Rectal smooth muscle tissue (tissue), 1 donor: Measurements from ENCODE around the gene TMEM183A.
A peak's percentile ranks its signal among the peaks of the same experiment; 100 is the strongest.

Experiments
- H3K27ac ChIP-seq: one replicate; pipeline ENCODE4 v1.7.0; 2013; ENCODE audit warnings: low read depth, low read length, inconsistent platforms
- H3K27me3 ChIP-seq: one replicate; pipeline ENCODE4 v1.7.0; 2013; ENCODE audit warnings: low read length; ENCODE audit not compliant: control insufficient read depth, insufficient read depth
- H3K36me3 ChIP-seq: one replicate; pipeline ENCODE4 v1.7.0; 2013; ENCODE audit warnings: low read length; ENCODE audit not compliant: control insufficient read depth, insufficient read depth
- H3K4me1 ChIP-seq: one replicate; pipeline ENCODE4 v1.7.0; 2013; ENCODE audit warnings: low read length; ENCODE audit not compliant: control insufficient read depth, insufficient read depth
- H3K4me3 ChIP-seq: one replicate; pipeline ENCODE4 v1.7.0; 2013; ENCODE audit warnings: low read length
- H3K9ac ChIP-seq: one replicate; pipeline ENCODE4 v1.7.0; 2013; ENCODE audit warnings: low read length

The TMEM183A gene

GRCh38 chr1:203026666-203027663, 19.8 kb downstream of the TMEM183A start:
- Histone ChIP-seq H3K4me1 (peaks cover 5% of the 10 kb centered on the region), H3K4me3 (peak overlapping the region; percentile 87), H3K27ac (no peak overlapping the region), H3K27me3 (peaks cover 3% of the 10 kb centered on the region), H3K36me3 (peaks cover 3% of the 10 kb centered on the region), H3K9ac (peak overlapping the region; percentile 27)

- Histone ChIP-seq H3K4me1 (peaks cover 5% of the 10 kb centered on the region), H3K9ac (no peak overlapping the region), H3K27ac (no peak overlapping the region), H3K27me3 (peaks cover 3% of the 10 kb centered on the region), H3K36me3 (peaks cover 3% of the 10 kb centered on the region), H3K4me3 (no peak overlapping the region)
These were observed 21.1 kb downstream of the TMEM183A start for GRCh38 chr1:203028067-203028783.

GRCh38 chr1:203028784-203029553, 21.8 kb downstream of the TMEM183A start:
- no peak overlapping the region for H3K9ac ChIP-seq
- no peak overlapping the region for H3K27ac ChIP-seq
- peaks cover 5% of the 10 kb centered on the region for H3K4me1 ChIP-seq
- H3K27me3 ChIP-seq = peaks cover 3% of the 10 kb centered on the region
- H3K36me3 ChIP-seq = peaks cover 2% of the 10 kb centered on the region
- no peak overlapping the region for H3K4me3 ChIP-seq

GRCh38 chr1:203031467-203031866, 24.3 kb downstream of the TMEM183A start:
- H3K9ac ChIP-seq = no peak overlapping the region
- no peak overlapping the region for H3K27ac ChIP-seq
- H3K27me3 ChIP-seq = peaks cover 3% of the 10 kb centered on the region
- H3K4me1 ChIP-seq = peaks cover 5% of the 10 kb centered on the region
- H3K36me3 ChIP-seq = no peaks in the 10 kb centered on the region
- no peak overlapping the region for H3K4me3 ChIP-seq

GRCh38 chr1:203033287-203033686, 26.1 kb downstream of the TMEM183A start:
- Histone ChIP-seq H3K4me1 (peaks cover 8% of the 10 kb centered on the region), H3K9ac (no peak overlapping the region), H3K27me3 (no peaks in the 10 kb centered on the region), H3K27ac (no peak overlapping the region), H3K36me3 (no peaks in the 10 kb centered on the region), H3K4me3 (no peak overlapping the region)

GRCh38 chr1:203033917-203034316, 26.7 kb downstream of the TMEM183A start:
- Histone ChIP-seq H3K27ac (no peak overlapping the region), H3K4me1 (peaks cover 13% of the 10 kb centered on the region), H3K27me3 (no peaks in the 10 kb centered on the region), H3K4me3 (no peak overlapping the region), H3K9ac (no peak overlapping the region), H3K36me3 (no peaks in the 10 kb centered on the region)

GRCh38 chr1:203034422-203035110, 27.4 kb downstream of the TMEM183A start:
- no peak overlapping the region for H3K4me3 ChIP-seq
- no peaks in the 10 kb centered on the region for H3K36me3 ChIP-seq

GRCh38 chr1:203035111-203036000, 28.2 kb downstream of the TMEM183A start:
- H3K4me1 ChIP-seq = peaks cover 13% of the 10 kb centered on the region
- no peak overlapping the region for H3K27ac ChIP-seq
- H3K36me3 ChIP-seq = no peaks in the 10 kb centered on the region
- H3K27me3 ChIP-seq = no peaks in the 10 kb centered on the region
- no peak overlapping the region for H3K4me3 ChIP-seq
- H3K9ac ChIP-seq = no peak overlapping the region

More at GRCh38 chr1:203034422-203035110, 27.4 kb downstream of the TMEM183A start:
- Histone ChIP-seq H3K27me3 (no peaks in the 10 kb centered on the region), H3K4me1 (peaks cover 13% of the 10 kb centered on the region), H3K27ac (no peak overlapping the region), H3K9ac (no peak overlapping the region)

- Histone ChIP-seq H3K36me3 (no peaks in the 10 kb centered on the region), H3K27me3 (no peaks in the 10 kb centered on the region), H3K27ac (no peak overlapping the region), H3K4me1 (peaks cover 13% of the 10 kb centered on the region), H3K4me3 (no peak overlapping the region), H3K9ac (no peak overlapping the region)
These were observed 29.0 kb downstream of the TMEM183A start for GRCh38 chr1:203036135-203036534.

- Histone ChIP-seq H3K27ac (no peak overlapping the region), H3K27me3 (no peaks in the 10 kb centered on the region), H3K36me3 (no peaks in the 10 kb centered on the region), H3K4me3 (no peak overlapping the region), H3K9ac (no peak overlapping the region), H3K4me1 (peaks cover 13% of the 10 kb centered on the region)
These were observed 29.4 kb downstream of the TMEM183A start for GRCh38 chr1:203036537-203036936.
